ENCODE measurements around the gene SNRNP48.

Gene SNRNP48

GRCh38 chr6:7593229-7593628 lies 3.2 kb downstream of the SNRNP48 start:
- Mint-ChIP-seq H3K4me3 (no peak overlapping the region), H3K4me1 (peaks cover 23 to 39% of the 10 kb centered on the region in 2 donors), H3K36me3 (peaks cover 13 to 29% of the 10 kb centered on the region in 2 donors), H3K9me3 (no peaks in the 10 kb centered on the region), H3K27ac (no peak overlapping the region), H3K27me3 (no peaks in the 10 kb centered on the region)
- no peak for DNase-seq
- ATAC-seq (replicated peaks): no peak

- DNase-seq: no peak
- Mint-ChIP-seq H3K4me1 (peaks cover 22 to 34% of the 10 kb centered on the region in 2 donors), H3K27me3 (no peaks in the 10 kb centered on the region), H3K9me3 (no peaks in the 10 kb centered on the region), H3K36me3 (peaks cover 14 to 29% of the 10 kb centered on the region in 2 donors), H3K27ac (no peak overlapping the region), H3K4me3 (no peak overlapping the region)
- ATAC-seq (replicated peaks): no peak
These were observed 4.7 kb downstream of the SNRNP48 start for GRCh38 chr6:7594579-7595125.

- Mint-ChIP-seq H3K9me3 (no peaks in the 10 kb centered on the region), H3K36me3 (peaks cover 40 to 44% of the 10 kb centered on the region in 2 donors), H3K4me3 (no peak overlapping the region), H3K4me1 (peaks cover 5 to 6% of the 10 kb centered on the region in 2 donors), H3K27ac (peak overlapping the region; percentile 47), H3K27me3 (no peaks in the 10 kb centered on the region)
- no peak for ATAC-seq (replicated peaks)
- DNase-seq: no peak
These were observed 14.0 kb downstream of the SNRNP48 start for GRCh38 chr6:7604003-7604402.

GRCh38 chr6:7604506-7604905 lies 14.5 kb downstream of the SNRNP48 start:
- Mint-ChIP-seq H3K4me1 (peaks cover 5 to 6% of the 10 kb centered on the region in 2 donors), H3K27ac (peak overlapping the region; percentile 47), H3K4me3 (no peak overlapping the region), H3K9me3 (no peaks in the 10 kb centered on the region), H3K27me3 (no peaks in the 10 kb centered on the region), H3K36me3 (peaks cover 40 to 44% of the 10 kb centered on the region in 2 donors)
- no peak for ATAC-seq (replicated peaks)
- DNase-seq: no peak

GRCh38 chr6:7615611-7616383 lies 25.8 kb downstream of the SNRNP48 start:
- H3K27me3 Mint-ChIP-seq: peaks cover 12 to 20% of the 10 kb centered on the region in 2 donors
- peak; percentile 14 for DNase-seq
- H3K36me3 Mint-ChIP-seq: peaks cover 8 to 16% of the 10 kb centered on the region in 2 donors
- no peak overlapping the region for H3K4me3 Mint-ChIP-seq
- peaks cover 17 to 21% of the 10 kb centered on the region in 2 donors for H3K4me1 Mint-ChIP-seq
- ATAC-seq (replicated peaks): peak in 1 of 2 donors; percentile 38
- H3K27ac Mint-ChIP-seq: no peak overlapping the region
- H3K9me3 Mint-ChIP-seq: no peaks in the 10 kb centered on the region

GRCh38 chr6:7617801-7618764 lies 28.1 kb downstream of the SNRNP48 start:
- H3K9me3 Mint-ChIP-seq: no peaks in the 10 kb centered on the region
- H3K36me3 Mint-ChIP-seq: peaks cover 2 to 8% of the 10 kb centered on the region in 2 donors
- no peak overlapping the region for H3K27ac Mint-ChIP-seq
- ATAC-seq (replicated peaks) (peak; percentile 85 to 87), DNase-seq (peak; percentile 38)
- H3K4me1 Mint-ChIP-seq: peaks cover 17 to 21% of the 10 kb centered on the region in 2 donors
- H3K4me3 Mint-ChIP-seq: peak overlapping the region in 1 of 2 donors; percentile 15
- H3K27me3 Mint-ChIP-seq: peaks cover 12 to 20% of the 10 kb centered on the region in 2 donors

- Mint-ChIP-seq H3K27ac (no peak overlapping the region), H3K9me3 (no peaks in the 10 kb centered on the region)
- no peak for ATAC-seq (replicated peaks)
These were observed 31.8 kb downstream of the SNRNP48 start for GRCh38 chr6:7621761-7622160.

GRCh38 chr6:7624796-7625710 lies 35.1 kb downstream of the SNRNP48 start:
- Mint-ChIP-seq H3K27me3 (peaks cover 0 to 7% of the 10 kb centered on the region in 2 donors), H3K36me3 (no peaks in the 10 kb centered on the region), H3K27ac (no peak overlapping the region), H3K9me3 (no peaks in the 10 kb centered on the region), H3K4me3 (no peak overlapping the region), H3K4me1 (no peaks in the 10 kb centered on the region)
- ATAC-seq (replicated peaks) (no peak), DNase-seq (no peak)

More at GRCh38 chr6:7621761-7622160, 31.8 kb downstream of the SNRNP48 start:
- DNase-seq: no peak
- Mint-ChIP-seq H3K4me1 (peaks cover 10 to 13% of the 10 kb centered on the region in 2 donors), H3K27me3 (peaks cover 12 to 17% of the 10 kb centered on the region in 2 donors), H3K36me3 (peaks cover 2 to 3% of the 10 kb centered on the region in 2 donors), H3K4me3 (no peak overlapping the region)

- DNase-seq (no peak), ATAC-seq (replicated peaks) (no peak)
- H3K9me3 Mint-ChIP-seq: no peaks in the 10 kb centered on the region
- no peak overlapping the region for H3K4me3 Mint-ChIP-seq
- H3K4me1 Mint-ChIP-seq: no peaks in the 10 kb centered on the region
- H3K27me3 Mint-ChIP-seq: peaks cover 0 to 17% of the 10 kb centered on the region in 2 donors
- no peaks in the 10 kb centered on the region for H3K36me3 Mint-ChIP-seq
- H3K27ac Mint-ChIP-seq: no peak overlapping the region
These were observed 38.5 kb downstream of the SNRNP48 start for GRCh38 chr6:7628479-7628878.

GRCh38 chr6:7628909-7629308 lies 38.9 kb downstream of the SNRNP48 start:
- H3K4me1 Mint-ChIP-seq: no peaks in the 10 kb centered on the region
- H3K27me3 Mint-ChIP-seq: peaks cover 0 to 17% of the 10 kb centered on the region in 2 donors
- no peak overlapping the region for H3K4me3 Mint-ChIP-seq
- H3K27ac Mint-ChIP-seq: no peak overlapping the region
- ATAC-seq (replicated peaks) (no peak), DNase-seq (no peak)
- no peaks in the 10 kb centered on the region for H3K36me3 Mint-ChIP-seq
- no peaks in the 10 kb centered on the region for H3K9me3 Mint-ChIP-seq

- no peak for ATAC-seq (replicated peaks)
- Mint-ChIP-seq H3K4me3 (no peak overlapping the region), H3K27me3 (peaks cover 0 to 17% of the 10 kb centered on the region in 2 donors), H3K36me3 (no peaks in the 10 kb centered on the region), H3K4me1 (no peaks in the 10 kb centered on the region), H3K27ac (no peak overlapping the region), H3K9me3 (no peaks in the 10 kb centered on the region)
- DNase-seq: no peak
These were observed 39.3 kb downstream of the SNRNP48 start for GRCh38 chr6:7629321-7629720.

GRCh38 chr6:7630792-7631191 lies 40.8 kb downstream of the SNRNP48 start:
- ATAC-seq (replicated peaks) (no peak), DNase-seq (no peak)
- H3K9me3 Mint-ChIP-seq: no peaks in the 10 kb centered on the region
- no peaks in the 10 kb centered on the region for H3K4me1 Mint-ChIP-seq
- H3K36me3 Mint-ChIP-seq: no peaks in the 10 kb centered on the region
- no peak overlapping the region for H3K4me3 Mint-ChIP-seq
- no peak overlapping the region for H3K27ac Mint-ChIP-seq
- peaks cover 0 to 17% of the 10 kb centered on the region in 2 donors for H3K27me3 Mint-ChIP-seq

GRCh38 chr6:7631466-7631865 lies 41.5 kb downstream of the SNRNP48 start:
- Mint-ChIP-seq H3K4me3 (no peak overlapping the region), H3K4me1 (no peaks in the 10 kb centered on the region), H3K27ac (no peak overlapping the region), H3K9me3 (no peaks in the 10 kb centered on the region), H3K27me3 (peaks cover 0 to 17% of the 10 kb centered on the region in 2 donors), H3K36me3 (no peaks in the 10 kb centered on the region)
- DNase-seq (no peak), ATAC-seq (replicated peaks) (no peak)
